HG03060 (cell line): ENCODE data around the gene CFAP107.
"Not testable (repeated sequence)": the region's sequence is repeated elsewhere in the genome, so short reads cannot be mapped to it uniquely, and the experiment has no call there.

Experiments
- ATAC-seq: cut with Tn5 transposase; IDR thresholded peaks from one replicate; pipeline ENCODE4 v1.9.1; 2021; ENCODE audit warnings: low read depth, moderate number of reproducible peaks; ENCODE audit not compliant: unreplicated experiment

The CFAP107 gene

GRCh38 chr1:12745992-12746323 lies at the start of gene CFAP107:
Gene CFAP107, plus strand, starts transcription at chr1:12746200. Its CDS starts 231 bp downstream, at chr1:12746431.
- no peak for ATAC-seq

- ATAC-seq = no peak
Measured at GRCh38 chr1:12696658-12697057, 49.3 kb upstream of the CFAP107 start.

GRCh38 chr1:12697397-12697796 lies 48.6 kb upstream of the CFAP107 start:
- no peak for ATAC-seq

- ATAC-seq = no peak
Measured at GRCh38 chr1:12703821-12704451, 42.1 kb upstream of the CFAP107 start.

GRCh38 chr1:12706061-12706460 lies 39.9 kb upstream of the CFAP107 start:
- ATAC-seq = no peak

- ATAC-seq = no peak
Measured at GRCh38 chr1:12708396-12709090, 37.5 kb upstream of the CFAP107 start.

- no peak for ATAC-seq
Measured at GRCh38 chr1:12709091-12709491, 36.9 kb upstream of the CFAP107 start.

- ATAC-seq = no peak
Measured at GRCh38 chr1:12709696-12710095, 36.3 kb upstream of the CFAP107 start.

- ATAC-seq = no peak
Measured at GRCh38 chr1:12711536-12711935, 34.5 kb upstream of the CFAP107 start.

- no peak for ATAC-seq
Measured at GRCh38 chr1:12712076-12712475, 33.9 kb upstream of the CFAP107 start.

- ATAC-seq = no peak
Measured at GRCh38 chr1:12712929-12713328, 33.1 kb upstream of the CFAP107 start.

- not testable (repeated sequence) for ATAC-seq
Measured at GRCh38 chr1:12713651-12714050, 32.3 kb upstream of the CFAP107 start.

GRCh38 chr1:12714710-12715475 lies 31.1 kb upstream of the CFAP107 start:
- ATAC-seq = no peak

GRCh38 chr1:12715896-12716437 lies 30.0 kb upstream of the CFAP107 start, which contains the start of gene AADACL3:
Gene AADACL3, plus strand, starts transcription at chr1:12716110. Its CDS starts 67 bp downstream, at chr1:12716177.
- no peak for ATAC-seq

GRCh38 chr1:12717301-12717838 lies 28.6 kb upstream of the CFAP107 start:
- no peak for ATAC-seq

- no peak for ATAC-seq
Measured at GRCh38 chr1:12722626-12723025, 23.4 kb upstream of the CFAP107 start.

GRCh38 chr1:12728391-12728790 lies 17.6 kb upstream of the CFAP107 start:
- ATAC-seq = no peak

GRCh38 chr1:12730156-12730555 lies 15.8 kb upstream of the CFAP107 start:
- ATAC-seq = no peak

GRCh38 chr1:12731084-12731483 lies 14.9 kb upstream of the CFAP107 start:
- ATAC-seq = not testable (repeated sequence)

- no peak for ATAC-seq
Measured at GRCh38 chr1:12734651-12735050, 11.3 kb upstream of the CFAP107 start.

GRCh38 chr1:12738934-12739333 lies 7.1 kb upstream of the CFAP107 start:
- no peak for ATAC-seq
